Astrocyte (in vitro differentiated cells and primary cell): ENCODE measurements around the gene PCDHGA4. TPM values are rescaled to one million over a fixed set of nuclear protein-coding genes. Genes with fewer than 3 reads are reported as not detected.

ENCODE experiments used
- DNase-seq: peaks from one replicate; pipeline ENCODE4 v3.0.0-alpha.2; 2010; ENCODE audit warnings: low read depth
- FAIRE-seq: peaks from 2 replicates; lab custom pipeline; 2011; peaks lifted over from hg19 to GRCh38; lab: Jason Lieb, UNC
- H2AFZ ChIP-seq: 2 replicates; pipeline ENCODE4 v1.6.0; 2012; ENCODE audit warnings: low read depth, low read length, inconsistent platforms
- H3K27ac ChIP-seq: 2 replicates; pipeline ENCODE4 v1.5.1; 2011; ENCODE audit warnings: low read depth, low read length, inconsistent platforms
- H3K27me3 ChIP-seq: 2 replicates; pipeline ENCODE4 v1.6.0; 2011; ENCODE audit warnings: low read length, inconsistent platforms; ENCODE audit not compliant: insufficient read depth
- H3K36me3 ChIP-seq: 2 replicates; pipeline ENCODE4 v1.5.1; 2011; ENCODE audit warnings: low read length, inconsistent platforms; ENCODE audit not compliant: insufficient read depth
- H3K4me1 ChIP-seq: 2 replicates; pipeline ENCODE4 v1.5.1; 2011; ENCODE audit warnings: low read length, inconsistent platforms; ENCODE audit not compliant: insufficient read depth
- H3K4me2 ChIP-seq: 2 replicates; pipeline ENCODE4 v1.6.0; 2012; ENCODE audit warnings: low read length, inconsistent platforms
- H3K4me3 ChIP-seq: 2 replicates; pipeline ENCODE4 v1.5.1; 2011; ENCODE audit warnings: low read depth, mild to moderate bottlenecking, low read length, inconsistent platforms; ENCODE audit not compliant: insufficient read depth
- H3K79me2 ChIP-seq: 2 replicates; pipeline ENCODE4 v1.6.0; 2012; ENCODE audit warnings: mild to moderate bottlenecking, low read length, inconsistent platforms; ENCODE audit not compliant: insufficient read depth
- H3K9ac ChIP-seq: 2 replicates; pipeline ENCODE4 v1.6.0; 2012; ENCODE audit warnings: mild to moderate bottlenecking, low read length, inconsistent platforms
- H3K9me3 ChIP-seq: 2 replicates; pipeline ENCODE4 v1.5.1; 2012; ENCODE audit warnings: low read depth, mild to moderate bottlenecking, low read length, inconsistent platforms; ENCODE audit not compliant: insufficient read depth
- H4K20me1 ChIP-seq: 2 replicates; pipeline ENCODE4 v1.6.0; 2012; ENCODE audit warnings: low read length, inconsistent platforms; ENCODE audit not compliant: insufficient read depth
- H3K27ac Mint-ChIP-seq: one replicate; pipeline ENCODE4 v1.8.0; 2021; ENCODE audit warnings: mild to moderate bottlenecking, mixed read lengths; ENCODE audit not compliant: unreplicated experiment
- H3K27me3 Mint-ChIP-seq: one replicate; pipeline ENCODE4 v1.8.0; 2021; ENCODE audit warnings: low read depth, mixed read lengths; ENCODE audit not compliant: unreplicated experiment
- H3K36me3 Mint-ChIP-seq: one replicate; pipeline ENCODE4 v1.8.0; 2021; ENCODE audit warnings: low read depth, mixed read lengths; ENCODE audit not compliant: unreplicated experiment
- H3K4me1 Mint-ChIP-seq: one replicate; pipeline ENCODE4 v1.8.0; 2021; ENCODE audit warnings: low read depth, mixed read lengths; ENCODE audit not compliant: unreplicated experiment
- H3K4me3 Mint-ChIP-seq: one replicate; pipeline ENCODE4 v1.8.0; 2021; ENCODE audit warnings: mild to moderate bottlenecking, moderate library complexity, mixed read lengths; ENCODE audit not compliant: unreplicated experiment
- H3K9me3 Mint-ChIP-seq: one replicate; pipeline ENCODE4 v1.8.0; 2021; ENCODE audit warnings: mild to moderate bottlenecking, mixed read lengths; ENCODE audit not compliant: unreplicated experiment
- CTCF ChIP-seq: IDR thresholded peaks from 2 replicates; pipeline ENCODE4 v1.5.1; 2011; ENCODE audit warnings: low read depth, mild to moderate bottlenecking, inconsistent platforms, low read length, moderate library complexity; ENCODE audit not compliant: insufficient read depth
- EZH2 ChIP-seq: IDR thresholded peaks from 2 replicates; pipeline ENCODE4 v1.6.1; 2012; ENCODE audit warnings: mild to moderate bottlenecking, low read length, inconsistent platforms; ENCODE audit not compliant: insufficient read depth
- total RNA-seq: library from RNA; stranded (reverse); gene quantifications from 2 replicates; pipeline ENCODE4 v1.2.1, GENCODE V29; 2021

PCDHGA4 gene
- total RNA-seq, 1 donor from 2014 or later = 0.48 TPM

GRCh38 chr5:141356133-141356532 is 1.3 kb downstream of the PCDHGA4 start:
- no peak overlapping the region for H3K27ac Mint-ChIP-seq
- Histone ChIP-seq H3K4me3 (no peak overlapping the region), H3K36me3 (no peaks in the 10 kb centered on the region), H3K79me2 (no peaks in the 10 kb centered on the region), H2AFZ (no peak overlapping the region), H3K4me1 (no peaks in the 10 kb centered on the region), H3K27me3 (peaks cover 7% of the 10 kb centered on the region), H3K4me2 (no peak overlapping the region), H4K20me1 (no peaks in the 10 kb centered on the region), H3K27ac (no peak overlapping the region), H3K9ac (no peak overlapping the region), H3K9me3 (peaks cover 47% of the 10 kb centered on the region)
- FAIRE-seq = no peak
- H3K36me3 Mint-ChIP-seq = peaks cover 14% of the 10 kb centered on the region
- TF ChIP-seq CTCF (no peak), EZH2 (no peak)
- no peak for DNase-seq
- no peaks in the 10 kb centered on the region for H3K4me1 Mint-ChIP-seq
- H3K27me3 Mint-ChIP-seq = no peaks in the 10 kb centered on the region
- H3K4me3 Mint-ChIP-seq = no peak overlapping the region
- H3K9me3 Mint-ChIP-seq = peaks cover 38% of the 10 kb centered on the region

GRCh38 chr5:141356950-141357349 is 2.1 kb downstream of the PCDHGA4 start:
- Histone ChIP-seq H3K9me3 (peaks cover 47% of the 10 kb centered on the region), H2AFZ (no peak overlapping the region), H3K4me2 (no peak overlapping the region), H3K9ac (no peak overlapping the region), H3K27me3 (peaks cover 8% of the 10 kb centered on the region), H3K79me2 (no peaks in the 10 kb centered on the region), H3K27ac (no peak overlapping the region), H4K20me1 (no peaks in the 10 kb centered on the region), H3K4me3 (no peak overlapping the region), H3K4me1 (no peaks in the 10 kb centered on the region), H3K36me3 (no peaks in the 10 kb centered on the region)
- Mint-ChIP-seq H3K4me1 (no peaks in the 10 kb centered on the region), H3K36me3 (peaks cover 18% of the 10 kb centered on the region), H3K27ac (no peak overlapping the region), H3K9me3 (peaks cover 37% of the 10 kb centered on the region), H3K27me3 (no peaks in the 10 kb centered on the region), H3K4me3 (no peak overlapping the region)
- DNase-seq (no peak), FAIRE-seq (no peak)
- TF ChIP-seq EZH2 (no peak), CTCF (no peak)

DNA sequence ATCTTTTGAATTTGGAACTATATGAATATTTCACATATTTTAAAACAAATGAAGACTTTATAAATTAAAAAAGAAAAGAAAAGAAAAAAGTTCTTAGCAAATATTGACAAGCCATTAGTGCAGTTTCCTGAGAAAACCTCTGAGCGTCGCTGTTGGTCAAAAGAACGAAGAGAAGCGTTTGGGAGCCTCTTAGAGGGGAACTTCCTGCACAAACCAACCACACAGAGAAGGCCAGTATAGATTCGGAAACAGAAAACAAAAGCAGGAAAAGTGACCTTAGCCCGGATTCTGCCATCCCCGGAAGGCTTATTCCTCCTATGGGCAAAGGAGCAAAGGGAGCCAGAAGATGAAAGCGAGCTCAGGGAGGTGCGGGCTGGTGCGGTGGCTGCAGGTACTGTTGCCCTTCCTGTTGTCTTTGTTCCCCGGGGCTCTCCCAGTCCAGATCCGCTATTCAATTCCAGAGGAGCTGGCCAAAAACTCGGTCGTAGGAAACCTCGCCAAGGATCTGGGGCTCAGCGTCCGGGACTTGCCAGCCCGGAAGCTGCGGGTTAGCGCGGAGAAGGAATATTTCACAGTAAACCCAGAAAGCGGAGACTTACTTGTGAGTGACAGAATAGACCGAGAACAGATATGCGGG is 5.1 kb downstream of the PCDHGA4 start, which contains the start of gene PCDHGB2:
Gene PCDHGB2 (plus strand): TSS at position 205 of the 637 bp plus-strand sequence. CDS start 142 bp downstream, at position 347.
- Mint-ChIP-seq H3K4me3 (no peak within 1 kb of the TSS), H3K9me3 (peaks cover 31% of the 10 kb centered on the region), H3K36me3 (peaks cover 21% of the 10 kb centered on the region), H3K27ac (peak within 1 kb of the TSS; percentile 29), H3K27me3 (no peaks in the 10 kb centered on the region), H3K4me1 (no peaks in the 10 kb centered on the region)
- H3K79me2 ChIP-seq = no peaks in the 10 kb centered on the region
- H4K20me1 ChIP-seq = no peaks in the 10 kb centered on the region
- DNase-seq = peak; percentile 26
- H3K27ac ChIP-seq = no peak within 1 kb of the TSS
- TF ChIP-seq EZH2 (no peak), CTCF (peak; percentile 30)
- peaks cover 20% of the 10 kb centered on the region for H3K27me3 ChIP-seq
- H3K4me2 ChIP-seq = peak within 1 kb of the TSS; percentile 55
- peaks cover 59% of the 10 kb centered on the region for H3K9me3 ChIP-seq
- H3K36me3 ChIP-seq = no peaks in the 10 kb centered on the region
- no peak for FAIRE-seq
- H3K4me1 ChIP-seq = no peaks in the 10 kb centered on the region
- peak within 1 kb of the TSS; percentile 37 for H2AFZ ChIP-seq
- H3K9ac ChIP-seq = peak within 1 kb of the TSS; percentile 10
- no peak within 1 kb of the TSS for H3K4me3 ChIP-seq
